ENCODE data around the gene RNF43. TPM values are rescaled to one million over a fixed set of nuclear protein-coding genes. Genes with fewer than 3 reads are reported as not detected.
"Not testable (repeated sequence)": the region's sequence is repeated elsewhere in the genome, so short reads cannot be mapped to it uniquely, and the experiment has no call there.

RNF43 gene
- total RNA-seq, 2 donors from 2014 or later: 0.71 to 0.85 TPM

DNA sequence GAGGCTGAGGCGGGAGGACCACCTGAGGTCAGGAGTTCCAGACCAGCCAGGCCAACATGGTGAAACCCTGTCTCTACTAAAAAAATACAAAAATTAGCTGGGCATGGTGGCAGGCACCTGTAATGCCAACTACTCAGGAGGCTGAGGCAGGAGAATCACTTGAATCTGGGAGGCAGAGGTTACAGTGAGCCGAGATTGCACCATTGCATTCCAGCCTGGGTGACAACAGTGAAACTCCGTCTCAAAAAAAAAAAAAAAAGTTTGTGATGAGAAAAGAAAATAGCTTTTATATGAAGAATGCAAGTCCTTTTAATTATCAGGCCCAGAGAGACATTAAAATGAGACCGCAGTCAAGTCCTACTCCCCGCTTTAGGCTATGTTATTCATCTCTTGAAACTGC, 19.9 kb downstream of the RNF43 start:
- not testable (repeated sequence) for H3K4me1 Mint-ChIP-seq; H3K9me3 Mint-ChIP-seq; ATAC-seq (replicated peaks); H3K27me3 Mint-ChIP-seq; H3K27ac Mint-ChIP-seq; H3K36me3 Mint-ChIP-seq (ENCODE audit: low read depth); H3K4me3 Mint-ChIP-seq

DNA sequence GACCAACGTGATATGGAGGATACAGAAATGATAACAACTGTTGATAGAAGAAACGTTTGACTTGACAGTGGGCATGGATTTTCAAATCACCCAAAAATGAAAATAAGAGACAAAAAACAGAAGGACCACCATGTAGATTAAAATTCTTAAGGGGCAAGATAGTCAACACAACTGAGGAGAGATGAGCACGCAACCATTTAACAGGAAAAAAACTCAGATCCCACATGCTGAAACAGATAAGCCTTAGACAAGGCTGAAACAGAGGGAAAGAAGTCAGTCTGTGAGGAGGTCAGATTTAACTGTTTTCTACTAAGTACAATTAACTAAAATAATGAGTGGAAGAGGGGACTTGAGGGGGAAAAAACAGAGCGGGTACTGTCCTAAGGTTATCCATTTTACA, 21.2 kb downstream of the RNF43 start:
- Mint-ChIP-seq H3K4me3 (no peak overlapping the region), H3K4me1 (no peaks in the 10 kb centered on the region), H3K27me3 (no peaks in the 10 kb centered on the region), H3K9me3 (no peaks in the 10 kb centered on the region), H3K27ac (no peak overlapping the region), H3K36me3 (ENCODE audit: low read depth) (no peaks in the 10 kb centered on the region)
- ATAC-seq (replicated peaks): no peak

DNA sequence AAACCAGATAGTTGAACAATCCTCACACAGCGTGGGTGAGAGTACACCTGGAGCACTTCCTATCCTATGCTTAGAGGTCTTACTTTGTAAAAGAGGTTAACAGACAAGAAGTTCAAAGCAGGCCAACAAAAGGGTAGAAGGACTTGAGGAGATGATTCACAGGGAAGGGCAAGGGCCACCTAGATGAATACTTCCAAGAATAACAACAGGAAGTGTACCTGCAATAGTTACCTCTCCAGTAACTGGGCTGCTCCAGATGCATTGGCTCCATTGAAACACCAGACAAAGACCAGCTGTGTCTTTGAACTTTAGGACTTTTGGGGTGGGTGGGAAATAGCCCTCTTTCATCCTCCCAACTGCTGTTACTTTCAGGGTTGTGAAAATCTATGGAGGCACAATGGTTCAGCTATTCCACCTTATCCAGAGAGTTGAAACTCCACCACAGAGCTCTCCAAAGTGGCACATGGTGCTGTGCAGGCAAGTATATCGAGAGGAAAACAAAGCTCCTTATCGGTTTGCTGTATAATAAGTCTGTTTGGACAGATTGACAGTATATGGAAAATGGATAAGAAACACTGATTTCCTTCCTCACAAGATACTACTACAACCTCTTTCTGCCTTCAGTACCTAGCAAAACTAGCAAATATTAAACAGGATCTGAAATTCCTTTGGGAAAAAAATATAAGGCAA, 22.7 kb downstream of the RNF43 start:
- Mint-ChIP-seq H3K36me3 (ENCODE audit: low read depth) (no peaks in the 10 kb centered on the region), H3K4me3 (no peak overlapping the region)

DNA sequence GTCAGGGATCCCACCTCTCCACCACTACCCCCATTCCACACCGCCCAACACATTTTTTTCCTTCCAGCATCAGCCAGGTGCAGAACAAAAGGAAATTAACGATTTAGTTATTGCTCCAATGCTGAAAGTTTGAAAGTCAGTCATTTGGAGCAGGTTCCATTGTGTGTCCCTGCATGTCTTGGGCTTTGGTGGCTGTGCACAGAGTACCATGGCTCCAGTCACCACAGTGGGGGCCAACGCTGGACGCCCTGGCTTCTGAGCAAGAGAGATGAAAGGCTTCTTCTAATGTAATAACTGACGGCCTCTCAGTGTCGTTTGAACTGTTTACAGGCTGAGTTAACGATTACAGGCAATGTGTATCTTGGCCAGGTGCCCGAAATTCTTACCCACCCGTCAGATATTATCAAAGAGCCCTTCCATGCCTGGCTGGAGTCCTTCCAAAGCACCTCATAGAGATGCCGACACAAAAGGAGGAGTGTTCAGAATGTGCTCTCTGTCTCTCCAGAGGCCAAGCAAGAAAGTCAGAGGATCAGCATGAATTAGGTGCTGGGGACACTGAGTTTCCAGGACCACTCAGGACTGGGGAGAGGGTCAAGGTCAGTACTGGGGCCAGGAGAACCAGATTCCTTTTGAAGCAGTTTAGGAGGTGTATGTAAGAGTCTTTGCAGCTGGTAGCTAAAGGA, 25.9 kb downstream of the RNF43 start:
- no peaks in the 10 kb centered on the region for H3K9me3 Mint-ChIP-seq
- no peaks in the 10 kb centered on the region for H3K4me1 Mint-ChIP-seq
- no peak overlapping the region for H3K27ac Mint-ChIP-seq
- no peak overlapping the region for H3K4me3 Mint-ChIP-seq
- no peaks in the 10 kb centered on the region for H3K27me3 Mint-ChIP-seq
- no peak for ATAC-seq (replicated peaks)
- no peaks in the 10 kb centered on the region for H3K36me3 Mint-ChIP-seq (ENCODE audit: low read depth)

More for the DNA sequence above, 22.7 kb downstream of the RNF43 start:
- no peaks in the 10 kb centered on the region for H3K27me3 Mint-ChIP-seq
- H3K9me3 Mint-ChIP-seq: no peaks in the 10 kb centered on the region
- H3K27ac Mint-ChIP-seq: no peak overlapping the region
- ATAC-seq (replicated peaks): no peak
- no peaks in the 10 kb centered on the region for H3K4me1 Mint-ChIP-seq

DNA sequence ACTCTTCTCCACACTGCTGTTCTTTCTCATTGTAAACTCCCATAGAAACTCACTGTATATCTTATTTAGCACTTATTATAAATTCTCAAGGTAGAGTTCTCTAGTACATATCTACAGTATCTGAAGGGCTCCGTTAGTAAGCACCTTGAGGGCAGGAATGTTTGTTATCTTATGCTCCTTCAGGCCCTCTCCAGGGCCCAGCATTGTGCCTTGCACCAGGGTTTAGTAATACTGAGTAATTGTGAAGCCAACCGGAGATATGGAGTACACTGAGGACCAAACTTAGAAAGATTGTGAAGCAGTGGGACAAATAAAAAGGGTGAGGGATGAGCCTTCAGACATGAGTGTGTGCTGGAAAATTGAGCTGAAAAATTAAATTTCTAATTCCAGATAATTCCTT, 26.4 kb downstream of the RNF43 start:
- H3K4me3 Mint-ChIP-seq: no peak overlapping the region
- H3K9me3 Mint-ChIP-seq: no peaks in the 10 kb centered on the region
- no peaks in the 10 kb centered on the region for H3K36me3 Mint-ChIP-seq (ENCODE audit: low read depth)
- H3K4me1 Mint-ChIP-seq: no peaks in the 10 kb centered on the region
- H3K27me3 Mint-ChIP-seq: no peaks in the 10 kb centered on the region
- no peak for ATAC-seq (replicated peaks)
- H3K27ac Mint-ChIP-seq: no peak overlapping the region

DNA sequence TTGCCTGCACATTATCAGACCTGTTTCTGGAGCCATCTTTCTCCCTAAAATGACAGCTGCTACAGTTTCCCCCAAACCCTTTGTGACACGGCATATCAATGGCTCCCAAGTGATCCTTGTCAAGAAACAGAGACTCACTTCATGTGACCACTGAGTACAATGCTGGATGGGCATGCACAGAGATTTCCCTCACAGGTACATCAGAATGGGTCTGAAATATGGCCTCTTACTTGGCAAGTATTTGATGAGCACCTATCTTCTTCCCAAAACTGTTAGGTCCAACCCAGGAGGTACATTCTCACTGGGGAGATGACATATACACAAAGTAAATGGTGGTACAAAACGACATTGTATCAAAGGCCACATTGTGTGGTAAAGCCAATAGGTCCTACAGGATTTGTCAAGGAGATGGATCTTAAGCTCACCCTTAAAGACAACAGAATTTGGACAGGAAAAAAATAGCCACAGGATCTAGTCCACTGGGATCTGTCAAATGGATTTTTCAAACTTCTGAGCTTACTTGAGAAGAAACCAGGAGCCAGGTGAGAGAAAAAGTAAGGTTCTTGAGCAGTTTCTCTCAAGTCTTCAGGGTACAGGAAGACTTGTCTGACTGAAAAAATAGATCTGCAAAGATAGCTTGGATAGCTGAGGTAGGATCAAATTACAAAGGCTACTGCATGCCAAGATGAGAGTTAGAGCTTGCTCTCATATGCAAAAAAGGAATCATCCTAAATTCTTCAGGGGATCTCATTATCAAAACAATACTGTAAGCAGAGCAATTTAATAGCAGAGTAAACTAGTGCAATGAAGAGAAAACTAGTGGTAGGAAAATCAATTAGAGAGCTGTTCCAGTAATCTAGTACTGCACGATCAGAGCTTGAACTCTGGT, 28.8 kb downstream of the RNF43 start:
- Mint-ChIP-seq H3K9me3 (no peaks in the 10 kb centered on the region), H3K36me3 (ENCODE audit: low read depth) (no peaks in the 10 kb centered on the region), H3K27me3 (no peaks in the 10 kb centered on the region), H3K27ac (no peak overlapping the region), H3K4me1 (no peaks in the 10 kb centered on the region), H3K4me3 (no peak overlapping the region)
- no peak for ATAC-seq (replicated peaks)

DNA sequence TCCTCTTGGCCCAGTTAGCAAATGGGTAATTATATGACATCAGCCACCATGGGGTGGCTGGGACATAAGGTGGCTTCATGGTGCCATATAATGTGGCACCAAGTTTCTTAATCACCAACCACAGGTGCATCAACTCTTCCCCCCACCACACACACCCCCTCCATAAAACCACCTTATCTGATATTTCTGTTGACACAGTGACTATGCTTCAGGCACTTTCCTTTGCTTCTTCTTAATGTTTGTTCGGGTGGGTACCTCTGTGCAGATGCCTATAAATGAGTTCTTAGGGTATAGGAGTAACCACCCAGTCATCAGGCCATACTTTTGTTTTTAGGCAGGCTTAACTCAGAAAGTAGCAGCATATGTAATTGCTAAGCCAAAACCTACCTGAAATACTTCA, 29.5 kb downstream of the RNF43 start:
- no peak overlapping the region for H3K4me3 Mint-ChIP-seq
- H3K4me1 Mint-ChIP-seq: no peaks in the 10 kb centered on the region
- H3K27ac Mint-ChIP-seq: no peak overlapping the region
- ATAC-seq (replicated peaks): peak; percentile 93
- no peaks in the 10 kb centered on the region for H3K36me3 Mint-ChIP-seq (ENCODE audit: low read depth)
- H3K9me3 Mint-ChIP-seq: no peaks in the 10 kb centered on the region
- H3K27me3 Mint-ChIP-seq: no peaks in the 10 kb centered on the region

DNA sequence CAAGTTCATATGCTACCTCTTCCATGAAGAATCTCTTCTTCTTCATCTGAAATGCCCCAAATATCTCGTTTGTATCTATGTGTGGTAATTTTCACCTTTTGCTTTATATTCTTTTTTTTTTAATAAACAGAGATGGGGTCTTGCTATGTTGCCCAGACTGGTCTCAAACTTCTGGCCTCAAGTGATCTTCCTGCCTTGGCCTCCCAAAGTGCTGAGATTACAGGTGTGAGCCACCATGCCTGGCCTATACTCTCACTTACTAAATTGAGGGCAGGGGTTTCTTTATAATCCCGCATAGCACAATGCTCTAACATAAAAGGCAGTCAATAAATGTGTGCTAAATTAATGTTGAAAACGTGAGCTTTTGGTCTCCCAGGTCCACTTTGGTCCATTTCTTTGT, 30.6 kb downstream of the RNF43 start:
- ATAC-seq (replicated peaks): no peak
- no peaks in the 10 kb centered on the region for H3K27me3 Mint-ChIP-seq
- no peaks in the 10 kb centered on the region for H3K36me3 Mint-ChIP-seq (ENCODE audit: low read depth)
- H3K4me3 Mint-ChIP-seq: no peak overlapping the region
- H3K9me3 Mint-ChIP-seq: no peaks in the 10 kb centered on the region
- no peak overlapping the region for H3K27ac Mint-ChIP-seq
- peaks cover 10% of the 10 kb centered on the region for H3K4me1 Mint-ChIP-seq

DNA sequence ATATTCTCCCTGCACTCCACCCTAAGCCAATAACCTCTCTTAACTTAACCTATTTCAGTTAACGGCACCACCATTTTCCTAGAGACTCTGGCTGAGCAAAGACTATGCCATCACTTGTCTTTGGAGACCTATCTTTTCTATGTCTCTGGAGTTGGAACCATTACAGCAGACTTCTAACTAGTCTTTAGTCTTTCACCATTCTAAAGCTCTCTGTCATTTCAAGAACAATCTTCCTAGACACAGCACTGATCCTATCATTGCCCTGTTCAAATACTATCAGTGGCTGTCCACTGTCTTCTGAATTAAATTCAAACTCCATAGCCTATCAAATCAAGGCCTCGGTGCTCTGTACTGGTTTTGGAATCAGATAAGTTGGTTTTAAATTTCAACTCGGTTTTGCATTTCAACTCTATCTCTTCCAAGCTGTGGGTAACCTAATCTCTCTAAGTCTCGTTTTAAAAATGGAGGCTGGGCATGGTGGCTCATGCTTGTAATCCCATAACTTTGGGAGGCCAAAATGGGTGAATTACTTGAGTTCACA, 31.9 kb downstream of the RNF43 start:
- Mint-ChIP-seq H3K27me3 (no peaks in the 10 kb centered on the region), H3K9me3 (no peaks in the 10 kb centered on the region), H3K4me1 (peaks cover 11% of the 10 kb centered on the region), H3K27ac (no peak overlapping the region), H3K36me3 (ENCODE audit: low read depth) (no peaks in the 10 kb centered on the region), H3K4me3 (no peak overlapping the region)
- ATAC-seq (replicated peaks): no peak

DNA sequence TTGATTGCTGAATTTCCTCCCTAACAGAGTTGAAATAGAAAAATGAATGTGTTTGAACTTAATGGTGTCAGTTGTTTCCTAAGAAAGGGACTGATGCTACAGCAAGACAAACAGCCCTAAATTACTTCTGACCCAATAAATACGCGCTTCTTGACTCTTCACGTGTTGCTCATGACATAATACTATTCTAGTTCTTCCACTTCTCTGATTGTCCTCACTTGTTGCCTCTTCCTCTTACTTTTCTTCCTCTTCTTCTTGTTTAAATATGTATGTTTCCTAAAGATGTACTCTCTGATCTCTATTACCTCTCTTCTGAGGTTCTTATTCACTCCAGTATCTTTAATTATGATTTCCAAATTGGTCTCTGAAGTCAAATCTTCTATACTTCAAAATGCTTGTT, 32.4 kb downstream of the RNF43 start:
- Mint-ChIP-seq H3K4me3 (no peak overlapping the region), H3K27ac (no peak overlapping the region), H3K27me3 (no peaks in the 10 kb centered on the region), H3K36me3 (ENCODE audit: low read depth) (no peaks in the 10 kb centered on the region), H3K4me1 (peaks cover 11% of the 10 kb centered on the region), H3K9me3 (no peaks in the 10 kb centered on the region)
- no peak for ATAC-seq (replicated peaks)

DNA sequence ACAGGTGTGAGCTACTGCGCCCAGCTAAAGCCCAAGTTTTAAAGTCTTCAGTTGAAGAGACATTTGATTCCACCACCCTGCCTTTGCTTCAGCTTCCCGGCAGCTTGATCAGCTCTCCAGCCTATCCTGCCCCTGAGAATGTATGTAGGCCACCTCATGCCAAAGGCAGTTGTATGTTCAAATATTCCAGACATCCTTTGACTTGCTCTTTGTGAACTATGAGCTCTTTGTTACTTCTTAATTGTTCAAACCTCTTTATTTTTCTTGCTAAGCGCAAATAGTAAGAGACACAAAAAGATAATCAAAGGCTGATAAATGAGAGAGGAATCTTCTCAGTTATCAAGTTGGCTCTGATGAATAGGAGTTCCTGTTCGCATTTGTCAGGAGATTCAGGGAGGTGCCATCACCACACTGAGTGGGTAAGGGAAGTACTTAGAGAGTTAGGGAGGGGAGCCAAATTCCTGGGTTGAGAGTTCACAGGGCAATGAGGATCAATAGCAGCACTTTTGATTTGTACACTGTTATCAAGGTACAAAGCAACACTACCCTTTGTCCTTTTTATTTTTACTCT, 33.4 kb downstream of the RNF43 start:
- no peaks in the 10 kb centered on the region for H3K36me3 Mint-ChIP-seq (ENCODE audit: low read depth)
- H3K27me3 Mint-ChIP-seq: no peaks in the 10 kb centered on the region
- H3K27ac Mint-ChIP-seq: no peak overlapping the region
- no peak overlapping the region for H3K4me3 Mint-ChIP-seq
- peaks cover 17% of the 10 kb centered on the region for H3K4me1 Mint-ChIP-seq
- ATAC-seq (replicated peaks): no peak
- H3K9me3 Mint-ChIP-seq: no peaks in the 10 kb centered on the region

DNA sequence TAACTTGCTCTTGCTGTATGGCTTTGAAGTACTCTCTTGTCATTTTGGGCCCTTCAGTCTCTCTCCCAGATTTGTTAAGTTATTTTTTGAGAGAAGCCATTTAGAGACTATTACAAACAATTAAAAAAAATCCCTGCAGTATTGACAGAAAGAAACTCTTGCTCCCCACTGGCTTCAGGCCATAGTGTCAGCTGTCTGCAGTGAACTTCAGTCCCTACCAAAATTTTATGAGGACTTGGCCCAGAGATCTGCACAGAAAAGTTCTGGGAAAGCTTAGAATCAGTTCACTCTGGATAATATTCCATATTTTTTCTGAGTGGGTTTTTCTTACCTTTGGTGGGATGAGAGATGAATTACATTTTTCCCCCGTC, 34.5 kb downstream of the RNF43 start:
- peak overlapping the region; percentile 39 for H3K27ac Mint-ChIP-seq
- no peak for ATAC-seq (replicated peaks)
- peaks cover 17% of the 10 kb centered on the region for H3K4me1 Mint-ChIP-seq
- no peaks in the 10 kb centered on the region for H3K27me3 Mint-ChIP-seq
- no peaks in the 10 kb centered on the region for H3K9me3 Mint-ChIP-seq
- no peaks in the 10 kb centered on the region for H3K36me3 Mint-ChIP-seq (ENCODE audit: low read depth)
- peak overlapping the region; percentile 33 for H3K4me3 Mint-ChIP-seq

DNA sequence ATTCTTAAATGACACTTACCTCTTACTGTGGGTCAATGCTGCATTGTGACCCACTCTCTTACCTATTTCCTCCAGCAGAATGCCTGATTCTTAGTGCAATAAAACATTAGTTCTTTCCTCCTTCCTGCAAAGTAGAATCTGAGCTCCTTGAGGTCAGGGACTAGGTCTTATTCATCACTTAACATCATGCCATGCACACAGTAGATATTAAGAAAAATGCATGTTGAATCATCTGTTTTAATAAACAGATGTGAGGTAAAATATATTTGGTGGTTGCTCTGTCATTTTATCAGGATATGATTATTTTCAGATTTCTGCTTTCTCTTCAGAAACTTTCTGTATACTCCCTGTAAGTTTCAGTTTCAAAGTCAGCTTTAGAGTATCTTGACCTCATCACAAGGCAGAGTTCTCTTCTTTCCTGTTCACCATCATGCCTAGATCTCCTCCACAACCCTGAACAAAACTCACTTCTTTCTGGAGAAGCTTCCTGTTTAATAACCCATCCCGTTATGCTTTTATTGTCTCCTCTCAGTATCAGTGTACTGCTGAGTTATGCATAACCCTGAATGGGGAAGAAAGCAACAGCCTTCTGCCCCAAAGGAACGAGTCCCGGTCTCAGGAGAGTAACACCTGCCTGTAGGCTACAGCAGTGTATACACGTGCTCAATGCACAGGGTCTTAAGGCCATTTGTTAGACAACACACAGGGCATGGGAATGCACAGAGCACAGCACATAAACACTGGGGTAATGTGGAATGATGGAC, 35.0 kb downstream of the RNF43 start:
- Mint-ChIP-seq H3K4me3 (peak overlapping the region; percentile 33), H3K9me3 (no peaks in the 10 kb centered on the region), H3K27ac (peak overlapping the region; percentile 39), H3K36me3 (ENCODE audit: low read depth) (no peaks in the 10 kb centered on the region), H3K27me3 (no peaks in the 10 kb centered on the region), H3K4me1 (peaks cover 17% of the 10 kb centered on the region)
- ATAC-seq (replicated peaks): peak; percentile 91
